IMR-90 (cell line): ENCODE data around the gene ACLY. TPM values are rescaled to one million over a fixed set of nuclear protein-coding genes. Genes with fewer than 3 reads are reported as not detected.

Experiments used
- ATAC-seq: fragments of 200-7000 bp; cut with Tn5 transposase; 2 replicates; pipeline ENCODE4 v1.9.1; 2020; ENCODE audit warnings: low read depth, mild to moderate bottlenecking, moderate library complexity
- BruUV-seq: library from RNA; stranded (reverse); fragments of 400-500 nt; replicated peaks from 2 replicates; lab custom pipeline; 2021; lab: Mats Ljungman, UMichigan
- CTCF ChIA-PET: fragments of 300-600 bp; formaldehyde crosslinking; extraction: SDS; loops from one replicate; lab custom pipeline; 2021; ENCODE audit warnings: antibody characterized with exemption; lab: Yijun Ruan, JAX
- POLR2A ChIA-PET: fragments of 300-600 bp; sonication (Branson Sonifier 250); formaldehyde crosslinking; loops from one replicate; lab custom pipeline; 2022; ENCODE audit warnings: antibody characterized with exemption; ENCODE audit not compliant: unreplicated experiment; lab: Charles Lee
- DNase-seq: peaks from one replicate; pipeline ENCODE4 v3.0.0; 2013
- H2AFZ ChIP-seq: replicated peaks from 2 replicates; pipeline ENCODE3; 2013; ENCODE audit warnings: low read length, mild to moderate bottlenecking; ENCODE audit not compliant: poor library complexity
- H2AK5ac ChIP-seq: 2 replicates; pipeline ENCODE4 v1.6.1; 2013; ENCODE audit warnings: low read depth, low read length, inconsistent platforms
- H2AK9ac ChIP-seq: replicated peaks from 2 replicates; pipeline ENCODE3; 2013; ENCODE audit warnings: mild to moderate bottlenecking, low read depth, low read length, moderate library complexity; ENCODE audit not compliant: poor library complexity
- H2BK120ac ChIP-seq: 2 replicates; pipeline ENCODE4 v1.6.1; 2013; ENCODE audit warnings: low read depth, low read length, inconsistent platforms
- H2BK15ac ChIP-seq: 3 replicates; pipeline ENCODE4 v1.6.1; 2013; ENCODE audit warnings: low read depth, low read length, inconsistent platforms
- H2BK20ac ChIP-seq: 2 replicates; pipeline ENCODE4 v1.6.1; 2013; ENCODE audit warnings: low read depth, mild to moderate bottlenecking, inconsistent platforms, low read length, moderate library complexity
- H2BK5ac ChIP-seq: 2 replicates; pipeline ENCODE4 v1.6.1; 2013; ENCODE audit warnings: mild to moderate bottlenecking, low read depth, low read length, inconsistent platforms; ENCODE audit not compliant: poor library complexity, severe bottlenecking
- H3K14ac ChIP-seq: replicated peaks from 2 replicates; pipeline ENCODE4 v1.6.1; 2013; ENCODE audit warnings: low read depth, low read length, inconsistent platforms
- H3K18ac ChIP-seq: 2 replicates; pipeline ENCODE4 v1.6.1; 2013; ENCODE audit warnings: low read depth, low read length, control low read depth
- H3K23ac ChIP-seq: 2 replicates; pipeline ENCODE4 v1.6.1; 2013; ENCODE audit warnings: low read depth, low read length, inconsistent platforms
- H3K27ac ChIP-seq: 2 replicates; pipeline ENCODE4 v1.5.1; 2013; ENCODE audit warnings: mild to moderate bottlenecking, control low read depth, low read length; ENCODE audit not compliant: insufficient read depth
- H3K27me3 ChIP-seq: 2 replicates; pipeline ENCODE4 v1.6.1; 2013; ENCODE audit warnings: low read length; ENCODE audit not compliant: control insufficient read depth, insufficient read depth
- H3K36me3 ChIP-seq: 2 replicates; pipeline ENCODE4 v1.6.1; 2013; ENCODE audit warnings: low read length, mixed read lengths; ENCODE audit not compliant: control insufficient read depth, insufficient read depth
- H3K4ac ChIP-seq: 2 replicates; pipeline ENCODE4 v1.6.1; 2013; ENCODE audit warnings: low read depth, low read length, inconsistent platforms
- H3K4me1 ChIP-seq: 2 replicates; pipeline ENCODE4 v1.6.1; 2013; ENCODE audit warnings: low read length, mixed read lengths; ENCODE audit not compliant: control insufficient read depth, insufficient read depth
- H3K4me2 ChIP-seq: 2 replicates; pipeline ENCODE4 v1.6.1; 2013; ENCODE audit warnings: low read depth, mild to moderate bottlenecking, control low read depth, low read length, moderate library complexity
- H3K4me3 ChIP-seq: 2 replicates; pipeline ENCODE4 v1.5.1; 2013; ENCODE audit warnings: low read depth, mild to moderate bottlenecking, control low read depth, low read length, moderate library complexity; ENCODE audit not compliant: insufficient read depth
- H3K56ac ChIP-seq: 2 replicates; pipeline ENCODE4 v1.6.1; 2013; ENCODE audit warnings: low read length, inconsistent platforms; ENCODE audit not compliant: insufficient read depth; ENCODE audit errors: extremely low read depth
- H3K79me1 ChIP-seq, 2 experiments: 2 replicates each; pipeline ENCODE4 v1.6.1; 2013; ENCODE audit warnings: low read length in 2 of 2, inconsistent platforms in 1 of 2, low read depth in 1 of 2
- H3K9ac ChIP-seq: 2 replicates; pipeline ENCODE4 v1.6.1; 2013; ENCODE audit warnings: low read depth, low read length, control low read depth
- H3K9me1 ChIP-seq: 2 replicates; pipeline ENCODE4 v1.6.1; 2013; ENCODE audit warnings: low read length, inconsistent platforms; ENCODE audit not compliant: insufficient read depth
- H3K9me3 ChIP-seq: 2 replicates; pipeline ENCODE4 v1.6.1; 2013; ENCODE audit warnings: low read length; ENCODE audit not compliant: control insufficient read depth, insufficient read depth
- H4K20me1 ChIP-seq: 2 replicates; pipeline ENCODE4 v1.6.1; 2013; ENCODE audit warnings: low read length, inconsistent platforms; ENCODE audit not compliant: insufficient read depth
- H4K5ac ChIP-seq: 2 replicates; pipeline ENCODE4 v1.6.1; 2013; ENCODE audit warnings: mild to moderate bottlenecking, low read depth, low read length, control low read depth
- H4K8ac ChIP-seq, 2 experiments: 2 replicates each; pipeline ENCODE4 v1.6.1; 2013; ENCODE audit warnings: low read depth in 2 of 2, low read length in 2 of 2, control low read depth in 1 of 2, inconsistent platforms in 1 of 2
- H4K91ac ChIP-seq: 2 replicates; pipeline ENCODE4 v1.6.1; 2013; ENCODE audit warnings: low read depth, low read length, inconsistent platforms; ENCODE audit not compliant: insufficient read depth
- CEBPB ChIP-seq: IDR thresholded peaks from 2 replicates; pipeline ENCODE4 v1.6.1; 2012; ENCODE audit warnings: low read depth, low read length, improper control_type of control experiment
- CHD1 ChIP-seq: IDR thresholded peaks from 2 replicates; pipeline ENCODE4 v1.6.1; 2012; ENCODE audit warnings: low read depth, low read length, improper control_type of control experiment
- FOS ChIP-seq: fragments of 150-350 bp; IDR thresholded peaks from 2 replicates; pipeline ENCODE4 v1.6.1; 2016; ENCODE audit warnings: low read depth, low read length
- MAFK ChIP-seq: IDR thresholded peaks from 2 replicates; pipeline ENCODE4 v1.6.1; 2012; ENCODE audit warnings: low read depth, low read length, improper control_type of control experiment
- MAZ ChIP-seq: IDR thresholded peaks from 2 replicates; pipeline ENCODE4 v1.6.1; 2012; ENCODE audit warnings: low read depth, mild to moderate bottlenecking, low read length, improper control_type of control experiment, moderate library complexity, borderline replicate concordance
- NFE2L2 ChIP-seq: fragments of 150-350 bp; IDR thresholded peaks from 2 replicates; pipeline ENCODE4 v1.6.1; 2016; ENCODE audit warnings: low read depth, mild to moderate bottlenecking, low read length
- RCOR1 ChIP-seq: IDR thresholded peaks from 2 replicates; pipeline ENCODE4 v1.6.1; 2012; ENCODE audit warnings: mild to moderate bottlenecking, low read length, improper control_type of control experiment; ENCODE audit not compliant: insufficient replicate concordance
- RFX5 ChIP-seq: IDR thresholded peaks from 2 replicates; pipeline ENCODE4 v1.8.0; 2012; ENCODE audit warnings: low read depth, mild to moderate bottlenecking, low read length, moderate library complexity
- WGBS, 2 experiments: methylation state at CpG; one replicate each; pipeline versions ENCODE4 v1.1.5 to v1.1.7; 2013; ENCODE audit warnings: missing lambda C conversion rate in 2 of 2; ENCODE audit not compliant: insufficient read length in 1 of 2; ENCODE audit errors: extremely low coverage in 2 of 2; 5-methylcytosine and 5-hydroxymethylcytosine counted together
- dilution Hi-C: fragments of 300-500 bp; cut with HindIII; formaldehyde crosslinking; loops from one replicate; pipeline ENCODE4 v1.14.3; 2018; ENCODE audit warnings: low sequenced_read_pairs; ENCODE audit not compliant: unreplicated experiment
- in situ Hi-C: fragments of 300-500 bp; cut with MboI; formaldehyde crosslinking; loops from 3 replicates; pipeline ENCODE4 v1.14.3; 2019; ENCODE audit warnings: low sequenced_read_pairs, inconsistent platforms, mixed read lengths
- intact Hi-C: fragments of 100-400 bp; cut with micrococcal nuclease; formaldehyde crosslinking; loops from 2 replicates; pipeline ENCODE4 v1.10.0; 2022
- polyA plus RNA-seq, 3 experiments: library from polyadenylated mRNA; depleted of rRNA; stranded (reverse); fragments of >200 nt; gene quantifications; 2 replicates each; pipeline ENCODE4 v1.2.3, GENCODE V29; 2012; ENCODE audit warnings: low replicate concordance in 1 of 3
- total RNA-seq: library from RNA; depleted of rRNA; stranded (reverse); fragments of >200 nt; gene quantifications from 2 replicates; pipeline ENCODE4 v1.2.3, GENCODE V29; 2012
- TF ChIP-seq, protein P1 (sequence below): fragments of 150-350 bp; IDR thresholded peaks from 2 replicates; pipeline ENCODE4 v1.6.1; 2016; ENCODE audit warnings: low read depth, mild to moderate bottlenecking, low read length, moderate library complexity, borderline replicate concordance
- TF ChIP-seq, protein P2 (sequence below): conservative IDR thresholded peaks from 2 replicates; pipeline ENCODE4 v1.5.1; 2012; ENCODE audit warnings: mild to moderate bottlenecking, low read depth, low read length, improper control_type of control experiment

The ACLY gene
- total and polyA plus RNA-seq, 2 of the 4 experiments (the other 2 are of a cell fraction) = 167 to 230 TPM

DNA sequence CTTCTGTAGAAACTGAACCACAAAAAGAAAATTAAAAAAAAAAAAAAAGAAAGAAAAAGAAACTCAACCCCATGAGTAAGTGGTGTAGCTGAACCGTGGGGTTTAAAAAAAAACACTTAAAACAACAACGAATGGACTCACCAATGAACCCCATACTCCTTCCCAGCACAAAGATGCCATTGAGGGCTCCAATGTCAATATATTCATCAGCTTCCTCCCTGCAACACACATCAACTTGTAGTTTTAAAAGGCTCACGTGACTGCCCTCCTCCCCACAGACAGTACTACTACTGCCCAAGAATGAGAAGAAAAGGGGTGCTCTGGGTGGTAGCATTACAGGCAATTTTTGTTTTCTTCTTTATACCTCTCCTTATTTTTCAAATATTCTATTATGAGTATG, 50.2 kb downstream of the ACLY start:
- H3K4me1 ChIP-seq = peaks cover 6% of the 10 kb centered on the region
- POLR2A ChIA-PET = no interaction called here
- H4K91ac ChIP-seq = no peak overlapping the region
- CTCF ChIA-PET = no interaction called here
- intact Hi-C loops = loop anchor here (5.0 kb wide), 1 partner anchor 131 kb away; no protein-coding TSS in a partner anchor
- in situ Hi-C loops = no loop called here
- H3K4ac ChIP-seq = no peak overlapping the region
- no peak overlapping the region for H2AK5ac ChIP-seq
- peaks cover 4% of the 10 kb centered on the region; the same call in 1 of the 2 replicates for H3K9me1 ChIP-seq
- no peak for ATAC-seq
- no peak overlapping the region for H2BK5ac ChIP-seq
- no peak overlapping the region for H4K8ac ChIP-seq
- no peak overlapping the region for H3K4me2 ChIP-seq
- no peak overlapping the region for H4K5ac ChIP-seq
- no peak overlapping the region for H3K23ac ChIP-seq
- H3K56ac ChIP-seq = no peak overlapping the region
- no peak overlapping the region for H3K4me3 ChIP-seq
- TF ChIP-seq MAZ = no peak
- no peak for TF ChIP-seq MAFK
- TF ChIP-seq, protein P1, sequence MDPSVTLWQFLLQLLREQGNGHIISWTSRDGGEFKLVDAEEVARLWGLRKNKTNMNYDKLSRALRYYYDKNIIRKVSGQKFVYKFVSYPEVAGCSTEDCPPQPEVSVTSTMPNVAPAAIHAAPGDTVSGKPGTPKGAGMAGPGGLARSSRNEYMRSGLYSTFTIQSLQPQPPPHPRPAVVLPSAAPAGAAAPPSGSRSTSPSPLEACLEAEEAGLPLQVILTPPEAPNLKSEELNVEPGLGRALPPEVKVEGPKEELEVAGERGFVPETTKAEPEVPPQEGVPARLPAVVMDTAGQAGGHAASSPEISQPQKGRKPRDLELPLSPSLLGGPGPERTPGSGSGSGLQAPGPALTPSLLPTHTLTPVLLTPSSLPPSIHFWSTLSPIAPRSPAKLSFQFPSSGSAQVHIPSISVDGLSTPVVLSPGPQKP = no peak
- TF ChIP-seq RCOR1 = no peak
- TF ChIP-seq CEBPB = no peak
- no peak for TF ChIP-seq RFX5
- no peak for TF ChIP-seq FOS
- no peak for TF ChIP-seq NFE2L2
- no peak for TF ChIP-seq CHD1
- TF ChIP-seq, protein P2, sequence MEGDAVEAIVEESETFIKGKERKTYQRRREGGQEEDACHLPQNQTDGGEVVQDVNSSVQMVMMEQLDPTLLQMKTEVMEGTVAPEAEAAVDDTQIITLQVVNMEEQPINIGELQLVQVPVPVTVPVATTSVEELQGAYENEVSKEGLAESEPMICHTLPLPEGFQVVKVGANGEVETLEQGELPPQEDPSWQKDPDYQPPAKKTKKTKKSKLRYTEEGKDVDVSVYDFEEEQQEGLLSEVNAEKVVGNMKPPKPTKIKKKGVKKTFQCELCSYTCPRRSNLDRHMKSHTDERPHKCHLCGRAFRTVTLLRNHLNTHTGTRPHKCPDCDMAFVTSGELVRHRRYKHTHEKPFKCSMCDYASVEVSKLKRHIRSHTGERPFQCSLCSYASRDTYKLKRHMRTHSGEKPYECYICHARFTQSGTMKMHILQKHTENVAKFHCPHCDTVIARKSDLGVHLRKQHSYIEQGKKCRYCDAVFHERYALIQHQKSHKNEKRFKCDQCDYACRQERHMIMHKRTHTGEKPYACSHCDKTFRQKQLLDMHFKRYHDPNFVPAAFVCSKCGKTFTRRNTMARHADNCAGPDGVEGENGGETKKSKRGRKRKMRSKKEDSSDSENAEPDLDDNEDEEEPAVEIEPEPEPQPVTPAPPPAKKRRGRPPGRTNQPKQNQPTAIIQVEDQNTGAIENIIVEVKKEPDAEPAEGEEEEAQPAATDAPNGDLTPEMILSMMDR = no peak
- no peaks in the 10 kb centered on the region for H3K9me3 ChIP-seq
- H2BK15ac ChIP-seq = no peak overlapping the region
- H3K14ac ChIP-seq = no peak overlapping the region
- H2AK9ac ChIP-seq = no peak overlapping the region
- no peak overlapping the region for H2BK20ac ChIP-seq
- peaks cover 48% of the 10 kb centered on the region for H3K36me3 ChIP-seq
- no peak overlapping the region for H3K9ac ChIP-seq
- H4K20me1 ChIP-seq = peaks cover 15% of the 10 kb centered on the region; the same call in 1 of the 2 replicates
- H3K27me3 ChIP-seq = no peaks in the 10 kb centered on the region
- H3K18ac ChIP-seq = no peak overlapping the region
- H2AFZ ChIP-seq = no peak overlapping the region
- no TSS peak for BruUV-seq
- DNase-seq = no peak
- no peak overlapping the region for H2BK120ac ChIP-seq
- WGBS, 2 experiments = no CpG with 5 or more reads among the region's 3 CpGs
- H3K27ac ChIP-seq = no peak overlapping the region
- H3K79me1 ChIP-seq = peaks cover 8 to 37% of the 10 kb centered on the region in 2 experiments
- dilution Hi-C loops = no loop called here
